SU-DHL-6 (cell line): Measurements from ENCODE around the gene KCNJ15.

ENCODE experiments used
- EZH2phosphoT487 ChIP-seq: fragments of 200-600 bp; sonication (generic), shearing (Covaris generic); conservative IDR thresholded peaks from 2 replicates; pipeline ENCODE4 v1.6.1; 2018; ENCODE audit warnings: mild to moderate bottlenecking, antibody characterized with exemption, low read length, moderate library complexity, mixed read lengths
- TF ChIP-seq, protein P1 (sequence below): fragments of 200-600 bp; sonication (generic); IDR thresholded peaks from one replicate; pipeline ENCODE4 v1.5.1; 2017; ENCODE audit warnings: antibody characterized with exemption, mild to moderate bottlenecking, low read length, moderate library complexity; ENCODE audit not compliant: insufficient read depth, poor library complexity, severe bottlenecking

- TF ChIP-seq, protein P1, sequence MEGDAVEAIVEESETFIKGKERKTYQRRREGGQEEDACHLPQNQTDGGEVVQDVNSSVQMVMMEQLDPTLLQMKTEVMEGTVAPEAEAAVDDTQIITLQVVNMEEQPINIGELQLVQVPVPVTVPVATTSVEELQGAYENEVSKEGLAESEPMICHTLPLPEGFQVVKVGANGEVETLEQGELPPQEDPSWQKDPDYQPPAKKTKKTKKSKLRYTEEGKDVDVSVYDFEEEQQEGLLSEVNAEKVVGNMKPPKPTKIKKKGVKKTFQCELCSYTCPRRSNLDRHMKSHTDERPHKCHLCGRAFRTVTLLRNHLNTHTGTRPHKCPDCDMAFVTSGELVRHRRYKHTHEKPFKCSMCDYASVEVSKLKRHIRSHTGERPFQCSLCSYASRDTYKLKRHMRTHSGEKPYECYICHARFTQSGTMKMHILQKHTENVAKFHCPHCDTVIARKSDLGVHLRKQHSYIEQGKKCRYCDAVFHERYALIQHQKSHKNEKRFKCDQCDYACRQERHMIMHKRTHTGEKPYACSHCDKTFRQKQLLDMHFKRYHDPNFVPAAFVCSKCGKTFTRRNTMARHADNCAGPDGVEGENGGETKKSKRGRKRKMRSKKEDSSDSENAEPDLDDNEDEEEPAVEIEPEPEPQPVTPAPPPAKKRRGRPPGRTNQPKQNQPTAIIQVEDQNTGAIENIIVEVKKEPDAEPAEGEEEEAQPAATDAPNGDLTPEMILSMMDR: no peak
- no peak for TF ChIP-seq EZH2phosphoT487
These were observed 35.1 kb downstream of the KCNJ15 start for GRCh38 chr21:38291874-38292273.
